ENCODE measurements around the gene CREB3L2.

GRCh38 chr7:137875746-137876145 lies 126.1 kb downstream of the CREB3L2 start:
- TF ChIP-seq CTCF (IDR thresholded peaks at IDR 0.05), result no peak
- TF ChIP-seq EP300 (IDR thresholded peaks at IDR 0.05), result no peak
- TF ChIP-seq POLR2A (IDR thresholded peaks at IDR 0.05), result no peak
